ENCODE measurements around the gene DCHS2.

DCHS2 gene

GRCh38 chr4:154186888-154187287, 304.7 kb downstream of the DCHS2 start:
- Mint-ChIP-seq H3K4me1 (no peaks in the 10 kb centered on the region), H3K36me3 (ENCODE audit: insufficient read depth) (no peaks in the 10 kb centered on the region)
- no peak for ATAC-seq (replicated peaks; ENCODE audit: extremely low read depth, poor library complexity, severe bottlenecking)

GRCh38 chr4:154186035-154186434, 305.6 kb downstream of the DCHS2 start:
- H3K36me3 Mint-ChIP-seq (ENCODE audit: insufficient read depth) = no peaks in the 10 kb centered on the region
- H3K27ac Mint-ChIP-seq (ENCODE audit: low read depth) = no peak overlapping the region
- ATAC-seq (replicated peaks; ENCODE audit: extremely low read depth, poor library complexity, severe bottlenecking) (no peak), DNase-seq (ENCODE audit: low spot score in 2 of 2) (no peak)
- H3K4me1 Mint-ChIP-seq = no peaks in the 10 kb centered on the region
- H3K4me3 Mint-ChIP-seq = no peak overlapping the region
- H3K9me3 Mint-ChIP-seq = no peaks in the 10 kb centered on the region
- H3K27me3 Mint-ChIP-seq = no peaks in the 10 kb centered on the region

More at GRCh38 chr4:154186888-154187287, 304.7 kb downstream of the DCHS2 start:
- no peak for DNase-seq (ENCODE audit: low spot score in 2 of 2)
- H3K9me3 Mint-ChIP-seq = no peaks in the 10 kb centered on the region
- H3K4me3 Mint-ChIP-seq = no peak overlapping the region
- no peaks in the 10 kb centered on the region for H3K27me3 Mint-ChIP-seq
- no peak overlapping the region for H3K27ac Mint-ChIP-seq (ENCODE audit: low read depth)

DNA sequence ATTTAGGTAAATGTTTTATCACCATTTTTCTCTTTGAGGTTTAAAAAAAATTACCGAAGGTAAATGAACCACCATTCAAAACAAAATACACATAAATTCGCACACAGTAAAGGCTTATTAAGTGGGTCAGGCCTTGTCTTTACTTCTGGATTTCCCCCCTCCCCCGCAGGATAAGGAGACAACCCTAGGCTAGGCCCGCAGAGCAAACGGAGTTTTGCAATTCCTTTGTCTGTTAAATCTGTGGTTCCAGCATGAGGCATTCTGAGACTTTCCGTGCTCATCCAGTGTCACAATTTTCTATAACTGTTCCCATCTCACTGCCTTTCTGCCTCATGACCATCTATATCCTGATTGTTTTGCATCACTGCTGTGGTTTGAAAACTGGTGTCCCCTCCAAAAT, 307.4 kb downstream of the DCHS2 start:
- no peak overlapping the region for H3K27ac Mint-ChIP-seq (ENCODE audit: low read depth)
- DNase-seq (ENCODE audit: low spot score in 2 of 2) (no peak), ATAC-seq (replicated peaks; ENCODE audit: extremely low read depth, poor library complexity, severe bottlenecking) (no peak)
- no peak overlapping the region for H3K4me3 Mint-ChIP-seq
- no peaks in the 10 kb centered on the region for H3K36me3 Mint-ChIP-seq (ENCODE audit: insufficient read depth)
- no peaks in the 10 kb centered on the region for H3K9me3 Mint-ChIP-seq
- H3K27me3 Mint-ChIP-seq = no peaks in the 10 kb centered on the region
- no peaks in the 10 kb centered on the region for H3K4me1 Mint-ChIP-seq

DNA sequence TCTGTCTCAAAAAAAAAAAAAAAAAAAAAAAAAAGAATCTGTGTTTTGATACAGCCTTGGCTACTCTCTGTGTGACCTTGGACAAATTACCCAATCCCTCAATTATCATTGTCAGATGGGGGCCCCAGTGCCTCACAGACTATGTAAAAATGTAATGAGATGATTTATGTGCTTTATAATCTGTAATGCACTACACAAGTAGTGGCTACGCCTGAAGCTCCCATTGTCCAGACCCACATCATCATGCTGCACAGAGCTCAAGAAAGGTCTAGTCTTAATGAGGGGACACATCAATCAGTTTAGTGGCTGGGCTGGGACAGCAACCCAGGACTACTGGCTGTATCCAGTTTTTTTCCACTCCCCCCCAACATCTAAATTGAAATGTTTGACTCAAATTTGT, 308.3 kb downstream of the DCHS2 start:
- ATAC-seq (replicated peaks; ENCODE audit: extremely low read depth, poor library complexity, severe bottlenecking) (no peak), DNase-seq (ENCODE audit: low spot score in 2 of 2) (no peak)
- Mint-ChIP-seq H3K27me3 (peaks cover 2% of the 10 kb centered on the region), H3K9me3 (no peaks in the 10 kb centered on the region), H3K27ac (ENCODE audit: low read depth) (no peak overlapping the region), H3K4me3 (no peak overlapping the region), H3K4me1 (no peaks in the 10 kb centered on the region), H3K36me3 (ENCODE audit: insufficient read depth) (no peaks in the 10 kb centered on the region)
